C4-2B (cell line): ENCODE data around the gene TMEM266.

Experiments used
- ZFX ChIP-seq: fragments of 450-650 bp; IDR thresholded peaks from 2 replicates; pipeline ENCODE4 v1.6.1; 2017
- TF ChIP-seq, protein P1 (sequence below): fragments of 450-650 bp; conservative IDR thresholded peaks from 2 replicates; pipeline ENCODE4 v1.5.1; 2017; ENCODE audit warnings: mild to moderate bottlenecking

DNA sequence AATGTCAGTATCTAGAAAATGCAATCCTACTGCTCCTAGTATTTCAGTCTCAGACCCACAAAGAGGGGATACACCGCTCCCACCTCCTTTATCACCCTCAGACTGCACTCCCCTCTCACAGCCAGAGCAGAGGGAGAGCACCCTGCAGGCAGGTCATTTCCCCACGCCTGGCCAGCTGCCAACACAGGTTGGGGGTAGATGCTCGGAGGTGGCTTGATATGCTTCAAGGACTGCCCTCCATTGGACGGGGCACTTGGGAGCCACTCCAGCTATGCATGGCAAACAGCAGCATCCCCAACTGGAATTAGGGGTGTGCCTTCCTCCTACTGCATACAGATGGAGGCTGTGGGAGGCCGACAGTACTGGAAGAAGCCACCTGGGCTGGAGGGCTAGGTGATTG lies 41.9 kb downstream of the TMEM266 start:
- TF ChIP-seq, protein P1, sequence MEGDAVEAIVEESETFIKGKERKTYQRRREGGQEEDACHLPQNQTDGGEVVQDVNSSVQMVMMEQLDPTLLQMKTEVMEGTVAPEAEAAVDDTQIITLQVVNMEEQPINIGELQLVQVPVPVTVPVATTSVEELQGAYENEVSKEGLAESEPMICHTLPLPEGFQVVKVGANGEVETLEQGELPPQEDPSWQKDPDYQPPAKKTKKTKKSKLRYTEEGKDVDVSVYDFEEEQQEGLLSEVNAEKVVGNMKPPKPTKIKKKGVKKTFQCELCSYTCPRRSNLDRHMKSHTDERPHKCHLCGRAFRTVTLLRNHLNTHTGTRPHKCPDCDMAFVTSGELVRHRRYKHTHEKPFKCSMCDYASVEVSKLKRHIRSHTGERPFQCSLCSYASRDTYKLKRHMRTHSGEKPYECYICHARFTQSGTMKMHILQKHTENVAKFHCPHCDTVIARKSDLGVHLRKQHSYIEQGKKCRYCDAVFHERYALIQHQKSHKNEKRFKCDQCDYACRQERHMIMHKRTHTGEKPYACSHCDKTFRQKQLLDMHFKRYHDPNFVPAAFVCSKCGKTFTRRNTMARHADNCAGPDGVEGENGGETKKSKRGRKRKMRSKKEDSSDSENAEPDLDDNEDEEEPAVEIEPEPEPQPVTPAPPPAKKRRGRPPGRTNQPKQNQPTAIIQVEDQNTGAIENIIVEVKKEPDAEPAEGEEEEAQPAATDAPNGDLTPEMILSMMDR: no peak
- no peak for TF ChIP-seq ZFX
